Astrocyte of the cerebellum (primary cell): ENCODE measurements around the gene RALGAPB.

Source experiments
- DNase-seq: peaks from one replicate; pipeline ENCODE4 v3.0.0-alpha.2; 2011; ENCODE audit warnings: low read depth
- H3K4me3 ChIP-seq: 2 replicates; pipeline ENCODE4 v1.5.1; 2011; ENCODE audit warnings: mild to moderate bottlenecking, low read depth, low read length, moderate library complexity
- CTCF ChIP-seq: IDR thresholded peaks from 2 replicates; pipeline ENCODE4 v1.5.1; 2012; ENCODE audit warnings: low read length, low read depth, moderate library complexity, mild to moderate bottlenecking; ENCODE audit errors: missing control alignments
- in situ Hi-C: cut with HindIII; loops from 2 replicates; pipeline ENCODE4 v1.10.0; 2017; ENCODE audit warnings: low sequenced_read_pairs

The RALGAPB gene

GRCh38 chr20:38523697-38524096 lies 51.1 kb downstream of the RALGAPB start:
- in situ Hi-C loops = no loop called here
- TF ChIP-seq CTCF = no peak
- no peak for DNase-seq
- no peak overlapping the region for H3K4me3 ChIP-seq

- no peak for DNase-seq
- in situ Hi-C loops = no loop called here
- H3K4me3 ChIP-seq = no peak overlapping the region
- no peak for TF ChIP-seq CTCF
Observed at GRCh38 chr20:38528167-38528566, 55.5 kb downstream of the RALGAPB start.

- TF ChIP-seq CTCF = no peak
- in situ Hi-C loops = no loop called here
- no peak for DNase-seq
- H3K4me3 ChIP-seq = no peak overlapping the region
Observed at GRCh38 chr20:38531021-38531420, 58.4 kb downstream of the RALGAPB start.

- no peak for DNase-seq
- TF ChIP-seq CTCF = no peak
- in situ Hi-C loops = no loop called here
- no peak overlapping the region for H3K4me3 ChIP-seq
Observed at GRCh38 chr20:38534756-38535155, 62.1 kb downstream of the RALGAPB start.

DNA sequence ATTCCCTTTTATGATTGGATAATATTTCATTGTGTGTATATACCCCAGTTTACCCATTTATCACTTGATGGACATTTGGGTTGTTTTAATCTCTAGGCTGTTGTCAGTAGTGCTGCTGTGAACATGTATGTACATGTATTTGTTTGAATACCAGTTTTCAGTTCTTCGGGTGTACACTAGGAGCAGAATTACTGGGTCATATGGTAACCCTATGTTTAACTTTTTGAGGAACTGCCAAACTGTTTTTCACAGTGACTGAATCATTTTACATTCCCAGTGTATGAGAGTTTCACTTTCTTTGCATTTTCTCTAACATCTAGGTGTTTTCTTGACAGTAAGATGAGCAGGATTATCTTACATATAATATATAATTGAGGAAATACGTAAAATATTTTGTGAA lies 63.7 kb downstream of the RALGAPB start:
- H3K4me3 ChIP-seq = no peak overlapping the region
- DNase-seq = no peak
- TF ChIP-seq CTCF = no peak
- in situ Hi-C loops = no loop called here

DNA sequence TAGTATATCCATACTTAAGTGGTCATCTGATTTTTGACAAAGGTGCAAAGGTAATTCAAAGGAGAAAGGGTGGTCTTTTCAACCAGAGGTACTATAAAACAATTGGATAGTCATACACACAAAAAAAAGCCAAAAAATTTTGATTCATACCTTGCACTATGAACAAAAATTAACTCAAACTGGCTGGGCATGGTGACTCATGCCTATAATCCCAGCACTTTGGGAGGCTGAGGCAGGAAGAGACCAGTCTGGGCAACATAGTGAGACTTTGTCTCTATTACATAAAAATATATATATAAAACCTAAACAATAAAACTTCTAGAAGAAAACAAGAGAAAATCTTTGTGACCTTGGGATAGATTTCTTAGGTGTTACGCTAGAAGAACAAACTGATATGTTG lies 64.5 kb downstream of the RALGAPB start:
- DNase-seq = no peak
- no peak overlapping the region for H3K4me3 ChIP-seq
- in situ Hi-C loops = no loop called here
- TF ChIP-seq CTCF = no peak

GRCh38 chr20:38538789-38539188 lies 66.1 kb downstream of the RALGAPB start:
- no peak for DNase-seq
- in situ Hi-C loops = no loop called here
- no peak for TF ChIP-seq CTCF

More at GRCh38 chr20:38538789-38539188, 66.1 kb downstream of the RALGAPB start:
- no peak overlapping the region for H3K4me3 ChIP-seq
